Measurements from ENCODE around the gene RTN4RL1.
A peak's percentile ranks its signal among the peaks of the same experiment; 100 is the strongest.

The RTN4RL1 gene

DNA sequence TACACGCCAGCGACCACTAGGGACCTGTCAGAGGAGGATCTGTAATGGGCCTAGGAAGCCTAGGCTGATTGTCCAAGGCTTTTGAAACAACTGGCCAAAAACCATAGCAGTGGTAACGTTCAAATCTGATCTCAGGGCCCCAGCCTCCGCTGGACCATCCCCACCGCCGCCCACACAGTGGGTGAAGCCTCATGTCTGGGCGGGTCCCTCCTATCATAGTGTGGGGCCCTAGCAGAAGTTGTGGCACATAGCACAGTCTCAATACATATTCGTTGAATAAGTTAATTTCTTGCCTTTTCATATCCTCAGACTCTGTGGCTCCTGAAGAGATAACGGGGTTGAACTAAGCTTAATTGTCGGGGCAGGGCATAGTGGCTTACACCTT, 5.6 kb upstream of the RTN4RL1 start:
- H3K27ac ChIP-seq = peak overlapping the region in 16 of 21 experiments; percentile 26 to 90 (median 78)
- peak overlapping the region; percentile 87 to 100 (median 94) for H3K4me3 ChIP-seq

- H3K27ac ChIP-seq = peak within 1 kb of the TSS in 20 of 21 experiments; percentile 41 to 90 (median 76)
- peak within 1 kb of the TSS; percentile 87 to 100 (median 94) for H3K4me3 ChIP-seq
Measured at GRCh38 chr17:2029911-2030778, 5.0 kb upstream of the RTN4RL1 start, which contains the start of gene DPH1. TSS of gene DPH1 (plus strand) at chr17:2030153. CDS start at chr17:2030170, 17 bp downstream.

- no peak overlapping the region for H3K27ac ChIP-seq
- no peak overlapping the region for H3K4me3 ChIP-seq
Measured at GRCh38 chr17:2028737-2029136, 3.6 kb upstream of the RTN4RL1 start.

GRCh38 chr17:2028234-2028614, 3.1 kb upstream of the RTN4RL1 start:
- no peak overlapping the region for H3K4me3 ChIP-seq
- H3K27ac ChIP-seq = no peak overlapping the region

DNA sequence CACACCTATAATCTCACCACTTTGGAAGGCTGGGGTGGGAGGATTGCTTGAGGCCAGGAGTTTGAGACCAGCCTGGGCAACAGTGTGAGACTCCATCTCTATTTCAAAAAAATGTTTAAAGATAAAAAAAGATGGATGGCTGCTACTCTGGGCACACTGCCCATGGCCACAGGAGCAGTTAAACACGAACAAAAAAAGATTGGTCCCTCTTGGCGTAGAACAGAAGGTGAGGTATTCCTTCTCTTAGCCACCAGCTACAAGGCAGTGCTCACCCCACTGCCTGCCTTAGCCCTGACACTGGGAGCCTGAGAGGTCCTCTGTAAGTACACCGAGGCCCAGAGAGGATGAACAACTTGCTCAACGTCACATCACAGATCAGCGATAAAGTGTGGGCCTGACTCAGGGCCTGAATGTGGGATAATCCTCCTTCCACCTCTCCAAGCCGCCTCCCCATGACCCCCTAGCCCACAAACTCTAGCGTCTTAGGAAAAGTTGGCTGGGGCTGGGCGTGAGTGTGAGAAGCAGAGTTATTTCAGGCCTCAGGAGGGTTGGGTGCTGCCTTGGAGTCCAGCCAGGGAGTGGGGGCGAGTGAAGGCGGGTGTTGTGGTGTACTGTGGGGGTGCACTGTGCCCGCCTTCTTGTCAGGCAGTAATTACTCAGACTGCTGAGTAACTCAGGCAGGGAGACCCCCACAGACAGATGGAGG, 2.5 kb upstream of the RTN4RL1 start:
- H3K4me3 ChIP-seq = no peak overlapping the region
- no peak overlapping the region for H3K27ac ChIP-seq

GRCh38 chr17:2025622-2026309, 632 bp upstream of the RTN4RL1 start:
- Histone ChIP-seq H3K27ac (peak overlapping the region in 7 of 21 experiments; percentile 33 to 69 (median 39)), H3K4me3 (peak overlapping the region; percentile 39 to 71 (median 50))

GRCh38 chr17:2024572-2025219, 438 bp downstream of the RTN4RL1 start:
- H3K4me3 ChIP-seq = peak overlapping the region; percentile 39 to 71 (median 50)
- H3K27ac ChIP-seq = peak overlapping the region in 12 of 21 experiments; percentile 16 to 65 (median 43)

DNA sequence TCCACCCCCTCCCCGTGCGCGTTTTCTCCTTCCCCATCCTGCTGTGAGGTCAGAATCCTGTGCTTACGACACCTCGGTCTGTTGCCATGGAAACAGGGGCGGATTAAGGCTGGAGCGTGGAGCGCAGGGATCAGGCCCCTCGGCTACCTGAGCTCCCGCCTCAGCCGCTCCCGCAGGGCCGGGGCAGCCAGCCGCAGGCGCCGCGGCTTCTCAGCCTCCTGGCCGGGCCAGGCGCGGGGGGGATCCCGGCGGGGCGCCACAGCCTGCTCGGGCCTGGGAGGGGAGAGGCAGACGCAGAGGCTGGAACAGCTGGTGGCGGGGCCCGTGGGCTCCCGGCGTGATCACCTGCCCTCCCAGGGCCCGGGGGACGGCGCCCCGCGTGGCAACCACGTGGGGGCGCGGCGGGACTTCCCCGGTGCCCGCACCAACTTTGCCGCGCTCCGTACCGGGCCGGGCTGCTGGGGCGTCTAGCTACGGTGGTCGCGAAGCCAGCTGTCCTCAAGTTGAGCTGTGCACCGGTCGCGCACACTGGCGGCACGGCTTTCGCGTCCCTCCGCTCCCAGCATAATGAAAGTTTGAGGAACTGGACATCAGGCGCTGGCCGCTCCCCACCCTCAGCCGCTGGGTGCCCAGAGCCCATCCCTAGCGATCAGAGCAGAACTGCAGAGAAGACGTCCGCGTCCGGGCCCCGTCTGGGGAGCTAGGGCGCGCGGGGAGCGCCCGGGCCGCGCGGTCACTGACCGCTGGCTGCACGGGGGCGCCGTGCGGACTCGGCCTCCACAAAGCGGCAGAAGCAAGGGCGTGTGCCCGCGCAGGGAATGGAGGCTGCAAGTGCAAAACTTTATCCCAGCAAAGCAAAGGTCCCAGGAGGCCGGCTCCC, 1.2 kb downstream of the RTN4RL1 start:
- Histone ChIP-seq H3K27ac (peak overlapping the region in 10 of 21 experiments; percentile 4 to 65 (median 43)), H3K4me3 (peak overlapping the region; percentile 39 to 71 (median 50))

- Histone ChIP-seq H3K27ac (peak overlapping the region in 4 of 21 experiments; percentile 29 to 65 (median 39)), H3K4me3 (peak overlapping the region in 3 of 7 experiments; percentile 46 to 71 (median 51))
Measured at GRCh38 chr17:2023256-2023655, 1.9 kb downstream of the RTN4RL1 start.

GRCh38 chr17:2022647-2023240, 2.4 kb downstream of the RTN4RL1 start:
- Histone ChIP-seq H3K27ac (peak overlapping the region in 2 of 21 experiments; percentile 23 to 29), H3K4me3 (no peak overlapping the region)

DNA sequence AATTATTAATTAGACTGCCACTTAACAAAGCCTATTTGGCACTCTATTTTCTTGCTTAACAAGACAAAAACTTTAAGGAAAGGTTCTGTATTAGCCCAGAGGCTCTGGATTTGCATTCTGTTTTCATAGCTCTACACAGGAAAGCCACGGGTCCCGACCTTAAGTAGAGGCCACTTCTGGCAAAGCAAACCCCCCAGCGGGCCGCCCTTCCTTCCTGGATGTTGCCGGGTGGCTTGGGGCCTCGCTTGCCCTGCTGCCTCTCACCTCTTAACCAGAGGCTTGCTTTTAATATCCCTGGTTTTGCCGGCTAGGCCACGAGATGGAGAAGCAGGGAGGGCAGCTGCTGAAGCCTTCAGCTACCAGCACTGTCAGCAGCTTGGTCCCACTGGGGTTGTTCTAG, 4.4 kb downstream of the RTN4RL1 start:
- Histone ChIP-seq H3K27ac (no peak overlapping the region), H3K4me3 (no peak overlapping the region)

- Histone ChIP-seq H3K4me3 (no peak overlapping the region), H3K27ac (no peak overlapping the region)
Measured at GRCh38 chr17:2019723-2020122, 5.4 kb downstream of the RTN4RL1 start.

- no peak overlapping the region for H3K27ac ChIP-seq
Measured at GRCh38 chr17:2018716-2019510, 6.2 kb downstream of the RTN4RL1 start.

GRCh38 chr17:2017274-2017941, 7.7 kb downstream of the RTN4RL1 start:
- H3K27ac ChIP-seq = no peak overlapping the region

More at GRCh38 chr17:2018716-2019510, 6.2 kb downstream of the RTN4RL1 start:
- no peak overlapping the region for H3K4me3 ChIP-seq

GRCh38 chr17:2016494-2016893, 8.6 kb downstream of the RTN4RL1 start:
- H3K4me3 ChIP-seq = no peak overlapping the region
- H3K27ac ChIP-seq = no peak overlapping the region

More at GRCh38 chr17:2017274-2017941, 7.7 kb downstream of the RTN4RL1 start:
- H3K4me3 ChIP-seq = no peak overlapping the region

GRCh38 chr17:2015314-2015713, 9.8 kb downstream of the RTN4RL1 start:
- no peak overlapping the region for H3K4me3 ChIP-seq
- no peak overlapping the region for H3K27ac ChIP-seq

GRCh38 chr17:2013994-2014317, 11.2 kb downstream of the RTN4RL1 start:
- Histone ChIP-seq H3K27ac (peak overlapping the region in 1 of 21 experiments; percentile 13), H3K4me3 (no peak overlapping the region)
